ENCODE measurements around the gene DEPDC7.

DNA sequence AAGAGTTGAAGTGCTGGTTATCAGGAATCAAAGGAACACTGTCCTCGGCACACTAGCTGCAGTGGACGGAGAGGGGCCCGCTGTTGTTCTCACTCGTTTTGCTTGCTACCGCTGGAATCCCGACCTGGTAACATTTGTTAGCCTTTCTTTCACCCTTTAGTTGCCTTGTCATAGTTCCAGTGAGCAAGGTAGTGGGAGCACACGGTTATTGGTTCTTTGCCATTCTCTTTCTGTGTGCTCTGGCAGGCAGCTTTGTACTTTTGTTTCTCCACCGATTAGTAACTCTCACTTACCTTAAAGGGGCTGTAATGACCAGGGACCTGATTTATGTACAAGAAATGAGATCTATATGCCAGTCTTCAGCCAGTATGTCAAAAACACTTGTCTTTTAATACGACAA lies 1.8 kb downstream of the DEPDC7 start:
- TF ChIP-seq, protein P1, sequence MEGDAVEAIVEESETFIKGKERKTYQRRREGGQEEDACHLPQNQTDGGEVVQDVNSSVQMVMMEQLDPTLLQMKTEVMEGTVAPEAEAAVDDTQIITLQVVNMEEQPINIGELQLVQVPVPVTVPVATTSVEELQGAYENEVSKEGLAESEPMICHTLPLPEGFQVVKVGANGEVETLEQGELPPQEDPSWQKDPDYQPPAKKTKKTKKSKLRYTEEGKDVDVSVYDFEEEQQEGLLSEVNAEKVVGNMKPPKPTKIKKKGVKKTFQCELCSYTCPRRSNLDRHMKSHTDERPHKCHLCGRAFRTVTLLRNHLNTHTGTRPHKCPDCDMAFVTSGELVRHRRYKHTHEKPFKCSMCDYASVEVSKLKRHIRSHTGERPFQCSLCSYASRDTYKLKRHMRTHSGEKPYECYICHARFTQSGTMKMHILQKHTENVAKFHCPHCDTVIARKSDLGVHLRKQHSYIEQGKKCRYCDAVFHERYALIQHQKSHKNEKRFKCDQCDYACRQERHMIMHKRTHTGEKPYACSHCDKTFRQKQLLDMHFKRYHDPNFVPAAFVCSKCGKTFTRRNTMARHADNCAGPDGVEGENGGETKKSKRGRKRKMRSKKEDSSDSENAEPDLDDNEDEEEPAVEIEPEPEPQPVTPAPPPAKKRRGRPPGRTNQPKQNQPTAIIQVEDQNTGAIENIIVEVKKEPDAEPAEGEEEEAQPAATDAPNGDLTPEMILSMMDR (IDR thresholded peaks at IDR 0.05): no peak
- TF ChIP-seq EZH2 (IDR thresholded peaks at IDR 0.05; ENCODE audit: borderline replicate concordance, insufficient read depth, low read depth, low read length, poor library complexity, severe bottlenecking): no peak

Measured in B cell (primary cell).